ENCODE measurements around the gene INTS6. TPM values are rescaled to one million over a fixed set of nuclear protein-coding genes. Genes with fewer than 3 reads are reported as not detected.

Gene INTS6
- total and polyA plus RNA-seq, 2 donors, result 22.7 to 36.1 TPM

DNA sequence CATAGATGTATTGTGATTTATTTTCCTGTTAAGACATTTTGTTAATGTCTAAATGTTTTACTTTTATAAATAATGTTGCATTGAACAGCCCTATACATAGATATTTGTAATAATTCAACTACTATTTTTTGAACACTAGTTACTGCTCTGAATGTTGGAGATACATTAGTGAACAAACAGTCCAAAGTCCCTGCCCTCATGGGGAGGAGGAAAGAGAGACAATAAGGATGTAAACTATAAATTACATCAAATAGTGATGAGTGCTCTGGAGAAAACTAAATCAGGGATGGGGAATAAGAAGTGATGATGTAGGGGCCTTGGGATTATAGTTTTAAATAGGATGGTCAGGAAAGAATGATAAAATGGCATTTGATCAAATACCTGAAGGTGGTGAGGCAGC is 12.3 kb upstream of the INTS6 start:
- Histone ChIP-seq H3K27ac (ENCODE audit: low read depth in 1 of 2, low read length in 1 of 2) (no peak overlapping the region), H3K27me3 (ENCODE audit: control insufficient read depth in 2 of 2, insufficient read depth in 1 of 2, low read length in 1 of 2) (no peaks in the 10 kb centered on the region), H3K4me3 (ENCODE audit: low read length in 2 of 2) (no peak overlapping the region), H3K4me1 (ENCODE audit: control insufficient read depth in 2 of 2, insufficient read depth in 2 of 2, low read length in 2 of 2) (no peaks in the 10 kb centered on the region), H3K9me3 (ENCODE audit: control insufficient read depth in 2 of 2, insufficient read depth in 1 of 2, low read length in 1 of 2) (no peaks in the 10 kb centered on the region), H3K36me3 (ENCODE audit: control insufficient read depth in 2 of 2, insufficient read depth in 2 of 2, low read length in 1 of 2) (no peaks in the 10 kb centered on the region)
- DNase-seq (ENCODE audit: low read depth in 6 of 9, low spot score in 9 of 9), result no peak

GRCh38 chr13:51457086-51457815 is 4.4 kb upstream of the INTS6 start:
- DNase-seq (ENCODE audit: low read depth in 6 of 9, low spot score in 9 of 9), result no peak
- H3K4me3 ChIP-seq (ENCODE audit: low read length in 2 of 2), result no peak overlapping the region
- H3K27me3 ChIP-seq (ENCODE audit: control insufficient read depth in 2 of 2, insufficient read depth in 1 of 2, low read length in 1 of 2), result no peaks in the 10 kb centered on the region
- peaks cover 12 to 15% of the 10 kb centered on the region in 2 donors for H3K36me3 ChIP-seq (ENCODE audit: control insufficient read depth in 2 of 2, insufficient read depth in 2 of 2, low read length in 1 of 2)
- peaks cover 1 to 17% of the 10 kb centered on the region in 2 donors for H3K9me3 ChIP-seq (ENCODE audit: control insufficient read depth in 2 of 2, insufficient read depth in 1 of 2, low read length in 1 of 2)
- H3K4me1 ChIP-seq (ENCODE audit: control insufficient read depth in 2 of 2, insufficient read depth in 2 of 2, low read length in 2 of 2), result peaks cover 0 to 3% of the 10 kb centered on the region in 2 donors
- WGBS, result 98% methylated on average over 15 of the region's 15 CpGs
- H3K27ac ChIP-seq (ENCODE audit: low read depth in 1 of 2, low read length in 1 of 2), result no peak overlapping the region

DNA sequence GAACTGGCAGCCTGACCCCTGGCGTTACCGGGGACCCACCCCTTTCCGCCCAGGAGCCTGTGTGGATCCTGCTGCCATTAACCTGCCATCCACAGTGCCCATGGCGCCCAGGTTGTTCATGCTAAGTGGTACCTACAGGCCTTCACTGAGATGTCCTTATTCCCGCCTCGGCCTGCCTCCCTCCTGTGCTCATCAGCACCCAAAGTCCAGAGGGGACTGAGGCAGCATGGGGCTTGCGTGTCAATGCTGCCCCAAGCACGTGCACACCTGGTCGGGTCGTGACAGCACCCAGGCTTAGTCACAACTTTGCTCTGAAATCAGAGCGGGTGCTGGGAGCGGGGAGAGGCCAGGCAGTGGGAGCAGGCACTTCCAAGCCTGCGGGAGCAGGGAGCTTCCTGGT is 3.7 kb upstream of the INTS6 start:
- H3K4me1 ChIP-seq (ENCODE audit: control insufficient read depth in 2 of 2, insufficient read depth in 2 of 2, low read length in 2 of 2), result peaks cover 0 to 3% of the 10 kb centered on the region in 2 donors
- H3K9me3 ChIP-seq (ENCODE audit: control insufficient read depth in 2 of 2, insufficient read depth in 1 of 2, low read length in 1 of 2), result peaks cover 1 to 17% of the 10 kb centered on the region in 2 donors
- no peak for DNase-seq (ENCODE audit: low read depth in 6 of 9, low spot score in 9 of 9)
- no peak overlapping the region for H3K27ac ChIP-seq (ENCODE audit: low read depth in 1 of 2, low read length in 1 of 2)
- H3K27me3 ChIP-seq (ENCODE audit: control insufficient read depth in 2 of 2, insufficient read depth in 1 of 2, low read length in 1 of 2), result no peaks in the 10 kb centered on the region
- H3K36me3 ChIP-seq (ENCODE audit: control insufficient read depth in 2 of 2, insufficient read depth in 2 of 2, low read length in 1 of 2), result peaks cover 12 to 15% of the 10 kb centered on the region in 2 donors
- 99% methylated on average over 13 of the region's 13 CpGs for WGBS
- no peak overlapping the region for H3K4me3 ChIP-seq (ENCODE audit: low read length in 2 of 2)

- Histone ChIP-seq H3K27ac (ENCODE audit: low read depth in 1 of 2, low read length in 1 of 2) (no peak overlapping the region), H3K36me3 (ENCODE audit: control insufficient read depth in 2 of 2, insufficient read depth in 2 of 2, low read length in 1 of 2) (peaks cover 12 to 15% of the 10 kb centered on the region in 2 donors), H3K27me3 (ENCODE audit: control insufficient read depth in 2 of 2, insufficient read depth in 1 of 2, low read length in 1 of 2) (no peaks in the 10 kb centered on the region), H3K4me3 (ENCODE audit: low read length in 2 of 2) (no peak overlapping the region), H3K9me3 (ENCODE audit: control insufficient read depth in 2 of 2, insufficient read depth in 1 of 2, low read length in 1 of 2) (peaks cover 1 to 17% of the 10 kb centered on the region in 2 donors), H3K4me1 (ENCODE audit: control insufficient read depth in 2 of 2, insufficient read depth in 2 of 2, low read length in 2 of 2) (peaks cover 0 to 6% of the 10 kb centered on the region in 2 donors)
- WGBS, result 98% methylated on average over 9 of the region's 9 CpGs
- DNase-seq (ENCODE audit: low read depth in 6 of 9, low spot score in 9 of 9), result no peak
These were observed 2.7 kb upstream of the INTS6 start for GRCh38 chr13:51455532-51455931.

- DNase-seq (ENCODE audit: low read depth in 6 of 9, low spot score in 9 of 9), result peak in 5 of 9 donors; percentile 23 to 60 (median 33)
- Histone ChIP-seq H3K27me3 (ENCODE audit: control insufficient read depth in 2 of 2, insufficient read depth in 1 of 2, low read length in 1 of 2) (no peaks in the 10 kb centered on the region), H3K27ac (ENCODE audit: low read depth in 1 of 2, low read length in 1 of 2) (peak overlapping the region; percentile 98 to 99), H3K9me3 (ENCODE audit: control insufficient read depth in 2 of 2, insufficient read depth in 1 of 2, low read length in 1 of 2) (peaks cover 1 to 17% of the 10 kb centered on the region in 2 donors), H3K36me3 (ENCODE audit: control insufficient read depth in 2 of 2, insufficient read depth in 2 of 2, low read length in 1 of 2) (peaks cover 12 to 18% of the 10 kb centered on the region in 2 donors), H3K4me1 (ENCODE audit: control insufficient read depth in 2 of 2, insufficient read depth in 2 of 2, low read length in 2 of 2) (peaks cover 0 to 6% of the 10 kb centered on the region in 2 donors), H3K4me3 (ENCODE audit: low read length in 2 of 2) (peak overlapping the region; percentile 71 to 92)
- WGBS, result 12% methylated on average over 13 of the region's 13 CpGs
These were observed 1.3 kb upstream of the INTS6 start for GRCh38 chr13:51453959-51454703.

DNA sequence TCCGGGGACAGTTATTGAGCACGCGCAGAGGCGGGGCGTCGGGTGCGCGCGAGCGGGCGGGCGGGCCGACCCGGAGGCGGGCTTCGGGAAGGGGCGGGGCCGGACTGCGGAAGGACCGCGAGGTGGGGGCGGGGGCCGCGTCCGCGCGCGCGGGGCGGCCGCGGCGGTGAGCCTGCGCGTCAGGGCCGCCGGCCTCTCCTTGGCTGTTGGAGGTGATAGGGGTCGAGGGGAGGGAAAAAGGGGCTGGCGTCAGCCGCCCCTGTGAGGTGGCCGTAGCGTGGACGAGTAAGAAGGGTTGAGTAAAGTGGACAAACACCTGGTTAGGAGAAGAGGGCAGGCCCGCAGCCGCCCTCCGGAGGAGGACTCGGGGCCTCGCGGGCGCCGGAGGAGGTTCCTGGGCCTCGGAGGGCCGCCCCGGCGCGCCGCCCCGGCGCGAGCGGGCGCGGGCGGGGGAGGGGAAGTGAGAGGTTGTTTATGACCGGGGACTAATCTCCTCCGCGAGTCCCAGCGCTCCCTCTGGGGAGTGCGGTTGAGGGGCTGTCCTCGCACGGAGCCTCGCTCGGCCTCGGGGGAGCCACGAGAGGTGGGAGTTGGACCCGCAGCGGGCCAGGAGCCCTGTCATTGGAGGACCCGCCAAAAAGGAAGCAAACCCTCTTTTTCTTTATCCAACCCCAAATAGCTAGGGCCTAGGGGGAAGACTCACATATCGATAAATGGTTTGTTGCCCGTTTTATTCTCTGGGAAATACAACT is 547 bp upstream of the INTS6 start:
- H3K27ac ChIP-seq (ENCODE audit: low read depth in 1 of 2, low read length in 1 of 2), result peak overlapping the region; percentile 98 to 99
- peak in 6 of 9 donors; percentile 44 to 98 (median 71) for DNase-seq (ENCODE audit: low read depth in 6 of 9, low spot score in 9 of 9)
- WGBS, result under 1% methylated on average over 80 of the region's 80 CpGs
- peaks cover 1 to 17% of the 10 kb centered on the region in 2 donors for H3K9me3 ChIP-seq (ENCODE audit: control insufficient read depth in 2 of 2, insufficient read depth in 1 of 2, low read length in 1 of 2)
- H3K4me3 ChIP-seq (ENCODE audit: low read length in 2 of 2), result peak overlapping the region; percentile 71 to 92
- no peaks in the 10 kb centered on the region for H3K27me3 ChIP-seq (ENCODE audit: control insufficient read depth in 2 of 2, insufficient read depth in 1 of 2, low read length in 1 of 2)
- H3K4me1 ChIP-seq (ENCODE audit: control insufficient read depth in 2 of 2, insufficient read depth in 2 of 2, low read length in 2 of 2), result peaks cover 0 to 6% of the 10 kb centered on the region in 2 donors
- peaks cover 12 to 20% of the 10 kb centered on the region in 2 donors for H3K36me3 ChIP-seq (ENCODE audit: control insufficient read depth in 2 of 2, insufficient read depth in 2 of 2, low read length in 1 of 2)

- peak in 7 of 9 donors; percentile 38 to 83 (median 65) for DNase-seq (ENCODE audit: low read depth in 6 of 9, low spot score in 9 of 9)
- WGBS, result under 1% methylated on average over 91 of the region's 92 CpGs
- H3K4me1 ChIP-seq (ENCODE audit: control insufficient read depth in 2 of 2, insufficient read depth in 2 of 2, low read length in 2 of 2), result peaks cover 0 to 6% of the 10 kb centered on the region in 2 donors
These were observed 1.1 kb downstream of the INTS6 start for GRCh38 chr13:51451467-51452360.

DNA sequence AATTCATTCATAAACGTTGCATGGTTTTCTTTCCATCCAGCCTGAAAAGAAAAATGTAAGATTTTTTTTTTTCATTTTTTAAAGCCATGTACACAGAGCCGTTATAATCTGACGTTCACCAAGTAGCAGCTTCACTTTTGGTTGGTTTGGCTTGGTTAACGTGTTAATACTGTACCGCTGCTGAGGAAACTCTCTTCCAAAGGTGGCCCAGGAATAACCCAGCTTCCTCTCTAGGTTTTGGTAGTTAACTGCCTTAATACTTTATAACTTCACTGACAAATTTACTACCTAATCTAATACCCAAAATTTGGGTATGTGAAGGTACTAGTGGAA is 1.7 kb downstream of the INTS6 start:
- no peak for DNase-seq (ENCODE audit: low read depth in 6 of 9, low spot score in 9 of 9)
- 5% methylated on average over 5 of the region's 5 CpGs for WGBS
- peaks cover 0 to 6% of the 10 kb centered on the region in 2 donors for H3K4me1 ChIP-seq (ENCODE audit: control insufficient read depth in 2 of 2, insufficient read depth in 2 of 2, low read length in 2 of 2)

More at GRCh38 chr13:51451467-51452360, 1.1 kb downstream of the INTS6 start:
- H3K27me3 ChIP-seq (ENCODE audit: control insufficient read depth in 2 of 2, insufficient read depth in 1 of 2, low read length in 1 of 2), result no peaks in the 10 kb centered on the region
- H3K27ac ChIP-seq (ENCODE audit: low read depth in 1 of 2, low read length in 1 of 2), result peak overlapping the region; percentile 99 to 100
- peaks cover 12 to 23% of the 10 kb centered on the region in 2 donors for H3K36me3 ChIP-seq (ENCODE audit: control insufficient read depth in 2 of 2, insufficient read depth in 2 of 2, low read length in 1 of 2)
- peak overlapping the region; percentile 92 to 95 for H3K4me3 ChIP-seq (ENCODE audit: low read length in 2 of 2)
- peaks cover 1 to 17% of the 10 kb centered on the region in 2 donors for H3K9me3 ChIP-seq (ENCODE audit: control insufficient read depth in 2 of 2, insufficient read depth in 1 of 2, low read length in 1 of 2)

More for the DNA sequence above, 1.7 kb downstream of the INTS6 start:
- Histone ChIP-seq H3K4me3 (ENCODE audit: low read length in 2 of 2) (peak overlapping the region; percentile 92 to 95), H3K36me3 (ENCODE audit: control insufficient read depth in 2 of 2, insufficient read depth in 2 of 2, low read length in 1 of 2) (peaks cover 8 to 19% of the 10 kb centered on the region in 2 donors), H3K27ac (ENCODE audit: low read depth in 1 of 2, low read length in 1 of 2) (peak overlapping the region; percentile 95 to 99), H3K27me3 (ENCODE audit: control insufficient read depth in 2 of 2, insufficient read depth in 1 of 2, low read length in 1 of 2) (no peaks in the 10 kb centered on the region), H3K9me3 (ENCODE audit: control insufficient read depth in 2 of 2, insufficient read depth in 1 of 2, low read length in 1 of 2) (peaks cover 1 to 11% of the 10 kb centered on the region in 2 donors)

All from thymus (tissue), 11 donors.